KOPT-K1 (cell line): ENCODE data around the gene ZNF232.
A peak's percentile ranks its signal among the peaks of the same experiment; 100 is the strongest.
"Not testable (repeated sequence)": the region's sequence is repeated elsewhere in the genome, so short reads cannot be mapped to it uniquely, and the experiment has no call there.

ENCODE experiments used
- H3K27ac ChIP-seq: fragments of 200-600 bp; sonication (generic); 2 replicates; pipeline ENCODE4 v1.5.1; 2016; ENCODE audit warnings: antibody characterized with exemption, mild to moderate bottlenecking, low read depth, low read length; ENCODE audit not compliant: poor library complexity, severe bottlenecking
- H3K36me3 ChIP-seq: fragments of 200-600 bp; sonication (generic); 2 replicates; pipeline ENCODE4 v1.5.1; 2017; ENCODE audit warnings: antibody characterized with exemption, mild to moderate bottlenecking, low read length, moderate library complexity; ENCODE audit not compliant: insufficient read depth
- H3K9me3 ChIP-seq: fragments of 200-600 bp; sonication (generic); 2 replicates; pipeline ENCODE4 v1.5.1; 2017; ENCODE audit warnings: antibody characterized with exemption, low read length, mild to moderate bottlenecking; ENCODE audit not compliant: insufficient read depth, poor library complexity, severe bottlenecking

The ZNF232 gene

GRCh38 chr17:5111402-5112204 lies at the start of gene ZNF232:
Gene ZNF232, minus strand, starts transcription at chr17:5111878. Its CDS starts 56 bp downstream, at chr17:5111822.
- Histone ChIP-seq H3K36me3 (peaks cover 47% of the 10 kb centered on the region), H3K9me3 (no peaks in the 10 kb centered on the region), H3K27ac (peak within 1 kb of the TSS; percentile 77)

DNA sequence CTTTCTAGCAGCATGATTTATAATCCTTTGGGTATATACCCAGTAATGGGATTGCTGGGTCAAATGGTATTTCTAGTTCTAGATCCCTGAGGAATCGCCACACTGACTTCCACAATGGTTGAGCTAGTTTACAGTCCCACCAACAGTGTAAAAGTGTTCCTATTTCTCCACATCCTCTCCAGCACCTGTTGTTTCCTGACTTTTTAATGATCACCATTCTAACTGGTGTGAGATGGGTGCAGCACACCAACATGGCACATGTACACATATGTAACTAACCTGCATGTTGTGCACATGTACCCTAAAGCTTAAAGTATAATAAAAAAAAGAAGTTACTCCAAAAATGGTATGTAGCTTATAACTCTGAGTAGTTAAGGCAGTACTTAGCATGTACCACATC lies 49.0 kb upstream of the ZNF232 start:
- H3K27ac ChIP-seq, H3K9me3 ChIP-seq, H3K36me3 ChIP-seq: not testable (repeated sequence)

DNA sequence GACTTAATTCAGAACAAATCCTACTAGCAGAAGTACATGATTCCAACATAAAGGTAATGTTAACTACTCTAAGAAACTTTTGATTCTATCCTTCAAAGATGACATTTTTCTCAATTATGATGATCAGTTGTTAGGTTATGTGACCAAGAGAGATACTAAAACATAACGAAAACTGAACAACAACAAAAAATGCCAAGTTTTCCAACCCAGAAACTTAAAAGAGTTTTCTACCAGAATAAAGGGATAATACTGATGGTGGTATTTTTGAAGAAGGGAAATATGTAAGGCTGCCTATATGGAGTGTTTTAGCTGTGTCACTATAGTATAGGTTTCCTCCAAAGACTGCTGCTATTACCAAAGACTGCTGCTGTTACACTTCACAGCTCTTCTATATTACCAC lies 34.4 kb upstream of the ZNF232 start:
- not testable (repeated sequence) for H3K36me3 ChIP-seq, H3K27ac ChIP-seq, H3K9me3 ChIP-seq

- not testable (repeated sequence) for H3K9me3 ChIP-seq, H3K36me3 ChIP-seq, H3K27ac ChIP-seq
These were observed 31.2 kb upstream of the ZNF232 start for GRCh38 chr17:5142877-5143276.

DNA sequence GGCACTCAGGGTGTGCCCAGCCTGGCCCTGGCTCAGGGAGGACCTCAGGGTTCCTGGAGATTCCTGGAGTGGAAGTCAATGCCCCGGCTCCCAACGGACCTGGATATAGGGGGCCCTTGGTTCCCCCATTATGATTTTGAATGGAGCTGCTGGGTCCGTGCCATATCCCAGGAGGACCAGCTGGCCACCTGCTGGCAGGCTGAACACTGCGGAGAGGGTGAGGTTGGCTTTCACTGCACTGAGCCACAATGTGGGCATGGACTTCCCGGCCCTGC lies 27.7 kb upstream of the ZNF232 start:
- no peak overlapping the region for H3K27ac ChIP-seq
- H3K36me3 ChIP-seq, result no peaks in the 10 kb centered on the region
- no peaks in the 10 kb centered on the region for H3K9me3 ChIP-seq

DNA sequence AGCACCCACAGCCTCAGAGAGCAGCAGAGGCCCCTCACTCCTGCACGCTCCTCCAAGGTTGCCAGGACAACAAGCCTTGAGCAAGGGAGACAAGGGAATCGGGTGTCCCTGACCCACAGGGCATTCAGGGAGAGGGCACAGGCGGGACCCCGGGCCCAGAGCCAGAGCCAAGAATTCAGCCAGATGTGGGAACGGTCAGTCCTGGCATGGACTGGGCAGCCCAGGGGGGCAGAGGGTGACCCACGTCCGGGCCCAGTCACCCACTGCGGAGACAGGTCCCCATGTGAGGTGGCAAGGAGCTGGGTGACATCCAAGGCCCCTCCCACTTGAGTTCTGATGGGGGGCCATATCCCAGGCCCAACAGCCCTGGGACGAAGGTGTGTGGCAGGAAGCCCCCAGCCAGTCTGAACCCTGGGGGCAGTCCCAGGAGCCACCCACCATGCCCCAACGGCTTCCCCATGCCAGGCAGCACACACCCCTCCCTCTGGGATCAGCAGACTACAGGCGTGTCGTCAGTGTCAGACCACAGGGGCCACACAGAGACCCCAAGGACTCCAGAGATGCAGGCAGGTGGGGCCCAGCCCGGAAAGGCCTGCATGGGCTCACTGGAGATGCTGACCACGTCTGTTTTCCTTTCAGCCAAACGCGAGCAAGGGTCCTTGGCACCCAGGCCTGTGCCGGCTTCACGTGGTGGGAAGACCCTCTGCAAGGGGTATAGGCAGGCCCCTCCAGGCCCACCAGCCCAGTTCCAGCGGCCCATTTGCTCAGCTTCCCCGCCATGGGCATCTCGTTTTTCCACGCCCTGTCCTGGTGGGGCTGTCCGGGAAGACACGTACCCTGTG lies 27.2 kb upstream of the ZNF232 start:
- no peak overlapping the region for H3K27ac ChIP-seq
- H3K36me3 ChIP-seq, result no peaks in the 10 kb centered on the region
- H3K9me3 ChIP-seq, result no peaks in the 10 kb centered on the region

GRCh38 chr17:5138198-5138544 lies 26.5 kb upstream of the ZNF232 start:
- H3K36me3 ChIP-seq, H3K27ac ChIP-seq, H3K9me3 ChIP-seq: not testable (repeated sequence)

- H3K9me3 ChIP-seq, H3K27ac ChIP-seq, H3K36me3 ChIP-seq: not testable (repeated sequence)
These were observed 26.0 kb upstream of the ZNF232 start for GRCh38 chr17:5137511-5138197.

DNA sequence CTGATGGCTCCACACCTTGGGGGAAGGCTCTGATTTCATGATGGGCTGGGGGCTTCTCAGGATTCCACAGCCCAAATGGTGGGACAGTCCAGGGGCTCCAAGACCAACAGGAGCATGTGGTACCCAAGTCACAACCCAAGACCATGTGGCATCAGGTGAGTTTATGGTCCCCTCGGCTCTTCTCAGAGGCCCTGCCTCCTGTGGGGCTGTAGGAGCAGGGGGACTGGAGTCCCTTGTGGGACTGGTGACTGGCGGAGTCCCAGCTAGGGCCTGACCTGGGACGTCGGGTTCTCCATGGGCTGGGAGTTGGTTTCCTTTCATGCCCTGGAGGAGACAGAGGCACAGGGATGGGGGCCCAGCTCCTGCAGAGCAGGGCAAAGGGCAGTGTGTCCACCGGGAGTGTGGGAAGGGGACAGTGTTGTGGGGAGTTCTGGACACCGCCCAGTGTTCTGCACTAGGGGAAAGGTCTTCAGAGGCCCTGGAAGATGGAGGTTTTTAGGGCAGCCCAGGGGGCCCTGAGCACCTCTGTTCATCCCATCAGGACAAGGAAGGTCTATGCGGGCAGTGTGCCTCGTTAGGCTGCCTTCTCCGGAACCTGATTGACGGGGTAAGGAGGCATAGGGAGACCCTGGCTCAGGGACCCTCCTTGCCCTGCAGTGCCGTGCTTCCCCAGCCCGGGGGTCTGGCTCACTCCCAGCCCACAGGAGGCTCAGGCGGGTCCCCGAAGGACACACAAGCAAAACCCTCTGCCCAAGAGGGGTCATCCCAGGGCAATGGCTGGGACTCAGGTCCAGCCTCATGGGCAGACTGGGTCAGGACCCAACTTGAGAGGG lies 25.1 kb upstream of the ZNF232 start:
- H3K9me3 ChIP-seq, H3K27ac ChIP-seq, H3K36me3 ChIP-seq: not testable (repeated sequence)

- Histone ChIP-seq H3K36me3 (no peaks in the 10 kb centered on the region), H3K9me3 (no peaks in the 10 kb centered on the region), H3K27ac (no peak overlapping the region)
These were observed 24.3 kb upstream of the ZNF232 start for GRCh38 chr17:5135726-5136579.

DNA sequence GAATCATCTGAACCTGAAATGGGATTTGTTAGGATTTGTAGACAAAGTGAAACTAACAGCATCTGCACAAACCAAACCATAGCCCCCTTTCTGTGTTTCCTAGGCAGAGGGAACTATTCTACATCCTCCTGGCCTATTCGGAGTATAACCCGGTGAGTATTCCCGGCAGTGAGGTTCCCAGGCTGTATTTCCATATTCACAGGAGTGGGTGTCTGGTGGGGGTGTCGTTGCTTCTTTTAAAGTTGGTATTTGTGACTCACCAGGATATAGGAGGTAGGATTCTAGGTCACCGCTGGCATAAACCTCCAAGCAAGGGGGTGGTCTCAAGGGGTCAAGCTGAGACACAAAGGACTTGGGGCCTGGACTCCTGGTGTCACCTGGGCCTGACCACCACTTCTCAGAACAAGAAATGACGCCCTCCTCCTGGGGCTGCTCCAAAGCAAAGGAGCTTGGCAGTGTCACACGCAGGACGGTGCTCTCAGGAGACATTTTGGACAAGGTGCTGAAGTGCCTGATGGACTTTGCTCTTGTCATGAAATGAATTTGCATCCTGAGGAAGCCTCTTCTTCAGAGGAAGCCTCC lies 23.5 kb upstream of the ZNF232 start:
- H3K27ac ChIP-seq, H3K9me3 ChIP-seq, H3K36me3 ChIP-seq: not testable (repeated sequence)

- not testable (repeated sequence) for H3K27ac ChIP-seq, H3K36me3 ChIP-seq, H3K9me3 ChIP-seq
These were observed 22.9 kb upstream of the ZNF232 start for GRCh38 chr17:5134571-5134970.

- not testable (repeated sequence) for H3K9me3 ChIP-seq, H3K36me3 ChIP-seq, H3K27ac ChIP-seq
These were observed 22.3 kb upstream of the ZNF232 start for GRCh38 chr17:5133961-5134360.

DNA sequence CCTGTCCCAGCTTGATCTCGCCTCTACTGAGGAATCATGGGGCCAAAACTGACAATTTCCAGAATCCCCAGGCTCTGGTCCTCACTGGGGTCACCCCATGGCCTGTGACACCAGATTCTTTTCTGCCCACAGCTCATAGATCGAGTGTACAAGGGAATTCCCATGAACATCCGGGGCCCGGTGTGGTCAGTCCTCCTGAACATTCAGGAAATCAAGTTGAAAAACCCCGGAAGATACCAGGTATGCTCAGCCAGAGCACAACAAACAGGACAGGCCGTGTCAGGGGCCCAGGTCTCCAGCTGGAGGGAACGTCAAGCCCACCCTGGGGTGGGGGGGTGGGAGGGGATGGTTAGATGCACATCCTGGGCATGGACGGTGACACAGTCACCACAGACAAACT lies 21.6 kb upstream of the ZNF232 start:
- Histone ChIP-seq H3K27ac (no peak overlapping the region), H3K36me3 (no peaks in the 10 kb centered on the region), H3K9me3 (no peaks in the 10 kb centered on the region)
